ENCODE data around the gene GH1.

The GH1 gene

GRCh38 chr17:63954402-63955063, 35.9 kb upstream of the GH1 start:
- Histone ChIP-seq H3K27ac (no peak overlapping the region), H3K4me3 (ENCODE audit: low read depth, low read length) (no peak overlapping the region), H3K36me3 (replicated peaks) (no peaks in the 10 kb centered on the region), H3K27me3 (replicated peaks) (peaks cover 5% of the 10 kb centered on the region)
- no peak for DNase-seq
- in situ Hi-C loops (cut with HindIII; ENCODE audit: low pct_ligation_motif_present, low sequenced_read_pairs), result no loop called here
- TF ChIP-seq CTCF (IDR thresholded peaks at IDR 0.05; ENCODE audit: low read depth, low read length, missing control alignments), result no peak

GRCh38 chr17:63950940-63951907, 32.6 kb upstream of the GH1 start:
- Histone ChIP-seq H3K36me3 (replicated peaks) (no peaks in the 10 kb centered on the region), H3K4me3 (ENCODE audit: low read depth, low read length) (no peak overlapping the region), H3K27me3 (replicated peaks) (peaks cover 5% of the 10 kb centered on the region), H3K27ac (no peak overlapping the region)
- in situ Hi-C loops (cut with HindIII; ENCODE audit: low pct_ligation_motif_present, low sequenced_read_pairs), result no loop called here
- peak; percentile 50 for TF ChIP-seq CTCF (IDR thresholded peaks at IDR 0.05; ENCODE audit: low read depth, low read length, missing control alignments)
- no peak for DNase-seq

- no peak for DNase-seq
- no peak overlapping the region for H3K4me3 ChIP-seq (ENCODE audit: low read depth, low read length)
- peaks cover 5% of the 10 kb centered on the region for H3K27me3 ChIP-seq (replicated peaks)
- H3K27ac ChIP-seq, result no peak overlapping the region
- in situ Hi-C loops (cut with HindIII; ENCODE audit: low pct_ligation_motif_present, low sequenced_read_pairs), result no loop called here
- TF ChIP-seq CTCF (IDR thresholded peaks at IDR 0.05; ENCODE audit: low read depth, low read length, missing control alignments), result no peak
- no peaks in the 10 kb centered on the region for H3K36me3 ChIP-seq (replicated peaks)
Measured at GRCh38 chr17:63949576-63950250, 31.1 kb upstream of the GH1 start.

GRCh38 chr17:63948521-63948920, 29.9 kb upstream of the GH1 start:
- Histone ChIP-seq H3K27ac (no peak overlapping the region), H3K4me3 (ENCODE audit: low read depth, low read length) (no peak overlapping the region), H3K27me3 (replicated peaks) (peaks cover 2% of the 10 kb centered on the region), H3K36me3 (replicated peaks) (no peaks in the 10 kb centered on the region)
- no peak for DNase-seq
- no peak for TF ChIP-seq CTCF (IDR thresholded peaks at IDR 0.05; ENCODE audit: low read depth, low read length, missing control alignments)
- in situ Hi-C loops (cut with HindIII; ENCODE audit: low pct_ligation_motif_present, low sequenced_read_pairs), result no loop called here

- H3K27me3 ChIP-seq (replicated peaks), result peaks cover 2% of the 10 kb centered on the region
- in situ Hi-C loops (cut with HindIII; ENCODE audit: low pct_ligation_motif_present, low sequenced_read_pairs), result no loop called here
- no peaks in the 10 kb centered on the region for H3K36me3 ChIP-seq (replicated peaks)
- no peak overlapping the region for H3K4me3 ChIP-seq (ENCODE audit: low read depth, low read length)
- H3K27ac ChIP-seq, result no peak overlapping the region
- DNase-seq, result no peak
- no peak for TF ChIP-seq CTCF (IDR thresholded peaks at IDR 0.05; ENCODE audit: low read depth, low read length, missing control alignments)
Measured at GRCh38 chr17:63947711-63948330, 29.2 kb upstream of the GH1 start.

Data from brain microvascular endothelial cell (primary cell).